Hepatocyte (in vitro differentiated cells): ENCODE data around the gene PEX13.

Experiments used
- EZH2 ChIP-seq: fragments of 200-600 bp; sonication (generic); IDR thresholded peaks from 2 replicates; pipeline ENCODE4 v1.6.1; 2016; ENCODE audit warnings: antibody characterized with exemption, mild to moderate bottlenecking, borderline replicate concordance
- TF ChIP-seq, protein P1 (sequence below): fragments of 200-600 bp; sonication (generic); IDR thresholded peaks from 2 replicates; pipeline ENCODE4 v1.5.1; 2016; ENCODE audit warnings: antibody characterized with exemption, mild to moderate bottlenecking; ENCODE audit not compliant: poor library complexity

DNA sequence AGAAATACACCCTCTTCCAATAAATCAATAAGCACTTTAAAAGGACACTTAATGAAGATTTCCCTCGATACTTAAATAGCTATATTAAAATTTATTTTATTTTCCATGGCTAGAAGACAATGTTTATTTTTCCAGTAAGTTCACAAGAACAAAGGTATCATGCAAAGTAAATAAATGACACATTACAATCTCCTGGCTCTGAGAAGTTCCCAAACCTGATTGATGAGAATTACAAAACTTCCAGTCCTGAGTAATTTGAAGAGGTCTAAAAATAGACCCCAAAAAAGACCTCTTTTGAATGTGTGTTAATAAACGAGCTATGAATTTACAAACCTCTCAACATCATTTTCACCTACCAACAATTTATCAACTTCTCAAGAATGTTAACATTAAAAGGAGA lies 1.5 kb upstream of the PEX13 start:
- no peak for TF ChIP-seq EZH2
- TF ChIP-seq, protein P1, sequence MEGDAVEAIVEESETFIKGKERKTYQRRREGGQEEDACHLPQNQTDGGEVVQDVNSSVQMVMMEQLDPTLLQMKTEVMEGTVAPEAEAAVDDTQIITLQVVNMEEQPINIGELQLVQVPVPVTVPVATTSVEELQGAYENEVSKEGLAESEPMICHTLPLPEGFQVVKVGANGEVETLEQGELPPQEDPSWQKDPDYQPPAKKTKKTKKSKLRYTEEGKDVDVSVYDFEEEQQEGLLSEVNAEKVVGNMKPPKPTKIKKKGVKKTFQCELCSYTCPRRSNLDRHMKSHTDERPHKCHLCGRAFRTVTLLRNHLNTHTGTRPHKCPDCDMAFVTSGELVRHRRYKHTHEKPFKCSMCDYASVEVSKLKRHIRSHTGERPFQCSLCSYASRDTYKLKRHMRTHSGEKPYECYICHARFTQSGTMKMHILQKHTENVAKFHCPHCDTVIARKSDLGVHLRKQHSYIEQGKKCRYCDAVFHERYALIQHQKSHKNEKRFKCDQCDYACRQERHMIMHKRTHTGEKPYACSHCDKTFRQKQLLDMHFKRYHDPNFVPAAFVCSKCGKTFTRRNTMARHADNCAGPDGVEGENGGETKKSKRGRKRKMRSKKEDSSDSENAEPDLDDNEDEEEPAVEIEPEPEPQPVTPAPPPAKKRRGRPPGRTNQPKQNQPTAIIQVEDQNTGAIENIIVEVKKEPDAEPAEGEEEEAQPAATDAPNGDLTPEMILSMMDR: no peak
